Adipocyte (in vitro differentiated cells): ENCODE data around the gene PPM1A.
A peak's percentile ranks its signal among the peaks of the same experiment; 100 is the strongest.

Source experiments
- DNase-seq: peaks from one replicate; pipeline ENCODE4 v3.0.0-alpha.2; 2015; ENCODE audit warnings: low read depth
- H3K27me3 ChIP-seq: replicated peaks from 2 replicates; pipeline ENCODE4 v1.7.0; 2013; ENCODE audit warnings: mild to moderate bottlenecking, low read length, moderate library complexity; ENCODE audit not compliant: control insufficient read depth, insufficient read depth
- H3K36me3 ChIP-seq: 2 replicates; pipeline ENCODE4 v1.7.0; 2013; ENCODE audit warnings: low read length, mild to moderate bottlenecking, moderate library complexity; ENCODE audit not compliant: control insufficient read depth, insufficient read depth, severe bottlenecking
- H3K4me1 ChIP-seq: 2 replicates; pipeline ENCODE4 v1.7.0; 2013; ENCODE audit warnings: mild to moderate bottlenecking, low read length, moderate library complexity; ENCODE audit not compliant: control insufficient read depth, insufficient read depth
- H3K4me3 ChIP-seq: 2 replicates; pipeline ENCODE4 v1.7.0; 2013; ENCODE audit warnings: mild to moderate bottlenecking, low read length, moderate library complexity
- H3K9ac ChIP-seq: 2 replicates; pipeline ENCODE4 v1.7.0; 2013; ENCODE audit warnings: mild to moderate bottlenecking, low read length, moderate library complexity
- H3K9me3 ChIP-seq: 2 replicates; pipeline ENCODE4 v1.7.0; 2013; ENCODE audit warnings: mild to moderate bottlenecking, low read length, moderate library complexity; ENCODE audit not compliant: control insufficient read depth

PPM1A gene

DNA sequence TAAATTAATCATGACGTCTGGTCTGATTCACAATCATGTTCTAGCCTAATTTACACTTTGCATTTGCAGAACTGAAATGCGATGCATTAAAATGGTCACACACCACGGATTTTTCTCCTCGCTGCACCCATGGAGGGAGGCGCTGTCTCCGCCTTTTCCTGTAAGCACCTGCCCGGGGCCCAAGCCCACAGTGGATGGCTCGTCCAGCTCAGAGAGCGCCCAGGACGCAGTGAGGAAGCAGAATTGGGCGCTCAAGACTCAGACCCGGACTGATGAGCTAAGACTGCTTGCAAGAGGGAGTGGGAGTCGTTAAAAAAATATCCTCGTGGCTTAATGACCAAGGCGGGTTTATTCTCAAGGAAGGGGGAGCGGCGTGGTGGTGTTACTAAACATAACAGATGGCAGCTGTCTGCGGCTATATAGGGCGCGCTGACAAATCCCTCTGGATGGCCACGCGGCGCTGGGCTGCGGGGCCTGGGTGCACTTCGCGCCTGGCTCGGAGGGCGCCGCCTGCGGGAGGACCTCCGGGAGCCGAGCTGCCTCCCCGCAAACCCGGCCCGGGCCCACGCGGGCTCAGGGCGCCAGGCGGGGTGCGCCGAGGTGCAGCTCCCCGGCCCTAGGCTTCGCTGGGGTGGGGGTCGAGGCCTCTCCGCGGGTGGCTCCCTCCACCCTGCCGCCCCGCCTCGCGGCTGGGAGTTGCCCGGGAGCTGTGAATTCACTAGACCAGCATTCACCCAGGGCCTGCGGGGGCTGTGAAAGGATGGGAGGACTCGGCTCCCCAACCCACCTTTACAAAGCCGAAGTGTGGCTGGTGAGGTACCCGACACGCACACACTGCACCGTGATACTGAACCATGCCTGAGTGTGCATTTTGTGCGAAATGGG is 78.7 kb downstream of the PPM1A start:
- H3K27me3 ChIP-seq, result peaks cover 38% of the 10 kb centered on the region
- H3K9ac ChIP-seq, result peak overlapping the region; percentile 21
- no peaks in the 10 kb centered on the region for H3K9me3 ChIP-seq
- H3K4me3 ChIP-seq, result peak overlapping the region; percentile 69
- no peak for DNase-seq
- H3K4me1 ChIP-seq, result no peaks in the 10 kb centered on the region
- no peaks in the 10 kb centered on the region for H3K36me3 ChIP-seq

DNA sequence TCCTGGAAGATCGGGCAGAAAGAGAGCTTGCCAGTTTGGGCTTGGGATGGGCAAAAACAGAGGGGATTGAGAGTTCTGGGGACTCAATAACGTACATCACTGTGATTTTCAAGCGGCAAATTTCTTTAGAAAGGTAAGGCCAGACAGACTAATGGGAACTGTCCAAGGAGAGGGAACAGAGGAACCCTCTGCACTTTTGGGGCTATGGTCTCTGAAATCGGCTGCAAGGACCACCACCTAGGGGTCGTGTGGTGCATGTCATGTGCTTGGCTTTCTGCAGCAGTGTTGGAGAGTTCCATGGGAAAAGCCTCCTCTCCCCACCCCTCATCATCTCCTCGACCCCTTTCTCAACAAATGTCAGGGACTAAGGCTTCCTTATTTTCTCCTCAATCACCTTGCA is 79.6 kb downstream of the PPM1A start:
- Histone ChIP-seq H3K36me3 (no peaks in the 10 kb centered on the region), H3K9me3 (no peaks in the 10 kb centered on the region), H3K4me1 (no peaks in the 10 kb centered on the region), H3K4me3 (no peak overlapping the region), H3K9ac (no peak overlapping the region), H3K27me3 (peaks cover 38% of the 10 kb centered on the region)
- DNase-seq, result no peak

- Histone ChIP-seq H3K4me1 (no peaks in the 10 kb centered on the region), H3K27me3 (peaks cover 38% of the 10 kb centered on the region), H3K36me3 (no peaks in the 10 kb centered on the region), H3K4me3 (no peak overlapping the region), H3K9me3 (no peaks in the 10 kb centered on the region), H3K9ac (no peak overlapping the region)
- no peak for DNase-seq
Observed at GRCh38 chr14:60329274-60329673, 80.3 kb downstream of the PPM1A start.

GRCh38 chr14:60331201-60332045 is 82.4 kb downstream of the PPM1A start:
- peak; percentile 73 for DNase-seq
- Histone ChIP-seq H3K9ac (peak overlapping the region; percentile 32), H3K27me3 (peaks cover 25% of the 10 kb centered on the region), H3K4me3 (peak overlapping the region; percentile 69), H3K36me3 (no peaks in the 10 kb centered on the region), H3K9me3 (no peaks in the 10 kb centered on the region), H3K4me1 (no peaks in the 10 kb centered on the region)

GRCh38 chr14:60332046-60332399 is 83.0 kb downstream of the PPM1A start:
- peak overlapping the region; percentile 69 for H3K4me3 ChIP-seq

DNA sequence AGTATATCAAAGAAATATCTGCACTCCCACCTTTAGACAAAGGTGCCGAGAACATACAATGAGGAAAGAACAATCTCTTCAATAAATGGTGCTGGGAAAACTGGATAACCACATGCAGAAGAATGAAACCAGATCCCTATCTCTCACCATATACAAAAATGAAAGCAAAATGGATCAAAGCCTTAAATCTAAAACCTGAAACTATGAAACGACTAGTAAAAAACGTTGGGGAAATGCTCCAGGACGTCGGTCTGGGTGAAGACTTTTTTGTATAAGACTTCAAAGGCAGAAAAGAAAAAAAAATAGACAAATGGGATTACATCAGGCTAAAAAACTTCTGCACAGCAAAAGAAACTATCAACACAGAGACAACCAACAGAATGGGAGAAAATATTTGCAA is 83.8 kb downstream of the PPM1A start:
- no peak overlapping the region for H3K4me3 ChIP-seq
- no peaks in the 10 kb centered on the region for H3K9me3 ChIP-seq
- no peaks in the 10 kb centered on the region for H3K36me3 ChIP-seq
- H3K27me3 ChIP-seq, result peaks cover 12% of the 10 kb centered on the region
- no peak overlapping the region for H3K9ac ChIP-seq
- DNase-seq, result no peak
- no peaks in the 10 kb centered on the region for H3K4me1 ChIP-seq

More at GRCh38 chr14:60332046-60332399, 83.0 kb downstream of the PPM1A start:
- Histone ChIP-seq H3K9ac (no peak overlapping the region), H3K4me1 (no peaks in the 10 kb centered on the region), H3K27me3 (peaks cover 19% of the 10 kb centered on the region), H3K36me3 (no peaks in the 10 kb centered on the region), H3K9me3 (no peaks in the 10 kb centered on the region)
- DNase-seq, result no peak

GRCh38 chr14:60339571-60339970 is 90.5 kb downstream of the PPM1A start:
- Histone ChIP-seq H3K27me3 (peaks cover 9% of the 10 kb centered on the region), H3K9ac (no peak overlapping the region), H3K9me3 (no peaks in the 10 kb centered on the region), H3K4me3 (no peak overlapping the region), H3K36me3 (no peaks in the 10 kb centered on the region), H3K4me1 (no peaks in the 10 kb centered on the region)
- no peak for DNase-seq

- Histone ChIP-seq H3K4me1 (no peaks in the 10 kb centered on the region), H3K36me3 (no peaks in the 10 kb centered on the region), H3K9me3 (no peaks in the 10 kb centered on the region), H3K9ac (no peak overlapping the region), H3K4me3 (no peak overlapping the region), H3K27me3 (peaks cover 3% of the 10 kb centered on the region)
- no peak for DNase-seq
Observed at GRCh38 chr14:60343571-60344071, 94.6 kb downstream of the PPM1A start.

- no peak overlapping the region for H3K9ac ChIP-seq
Observed at GRCh38 chr14:60344751-60345150, 95.7 kb downstream of the PPM1A start.

DNA sequence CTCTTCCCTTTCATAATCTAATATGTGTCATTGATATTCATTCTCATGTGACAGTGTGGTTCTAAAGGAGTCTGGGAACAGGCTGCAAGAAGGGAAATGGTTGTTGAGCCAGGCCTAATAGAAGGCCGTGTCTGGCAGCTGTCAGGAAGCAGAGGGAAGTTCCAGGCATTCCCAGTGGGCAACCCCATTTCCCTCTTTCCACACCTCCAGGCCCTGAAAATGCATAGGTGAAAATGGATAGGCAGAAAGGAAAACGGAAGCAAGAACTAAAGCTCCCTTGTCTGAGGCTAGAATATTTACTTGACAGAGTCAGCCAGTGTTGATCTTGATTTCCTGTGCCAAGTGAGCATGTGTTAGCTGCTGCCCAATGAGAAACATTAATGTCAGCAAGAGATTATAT is 97.7 kb downstream of the PPM1A start:
- Histone ChIP-seq H3K4me3 (no peak overlapping the region), H3K9me3 (no peaks in the 10 kb centered on the region), H3K36me3 (no peaks in the 10 kb centered on the region), H3K4me1 (peaks cover 7% of the 10 kb centered on the region), H3K9ac (no peak overlapping the region), H3K27me3 (no peaks in the 10 kb centered on the region)
- no peak for DNase-seq

More at GRCh38 chr14:60344751-60345150, 95.7 kb downstream of the PPM1A start:
- H3K36me3 ChIP-seq, result no peaks in the 10 kb centered on the region
- no peaks in the 10 kb centered on the region for H3K27me3 ChIP-seq
- no peaks in the 10 kb centered on the region for H3K9me3 ChIP-seq
- no peak for DNase-seq
- H3K4me3 ChIP-seq, result no peak overlapping the region
- no peaks in the 10 kb centered on the region for H3K4me1 ChIP-seq

- Histone ChIP-seq H3K9ac (no peak overlapping the region), H3K27me3 (no peaks in the 10 kb centered on the region), H3K4me1 (peaks cover 7% of the 10 kb centered on the region), H3K9me3 (no peaks in the 10 kb centered on the region), H3K36me3 (no peaks in the 10 kb centered on the region), H3K4me3 (no peak overlapping the region)
- no peak for DNase-seq
Observed at GRCh38 chr14:60348211-60348610, 99.2 kb downstream of the PPM1A start.
